OCI-LY1 (cell line): ENCODE measurements around the gene TOGARAM2.

Source experiments
- EZH2 ChIP-seq: fragments of 200-600 bp; sonication (generic), shearing (Covaris generic); IDR thresholded peaks from 2 replicates; pipeline ENCODE4 v1.8.0; 2017; ENCODE audit warnings: borderline replicate concordance, mixed run types, mild to moderate bottlenecking, antibody characterized with exemption, low read length, moderate library complexity, mixed read lengths
- TF ChIP-seq, protein P1 (sequence below): fragments of 200-600 bp; sonication (generic), shearing (Covaris generic); IDR thresholded peaks from 2 replicates; pipeline ENCODE4 v1.5.1; 2017; ENCODE audit warnings: mild to moderate bottlenecking, antibody characterized with exemption, low read length, moderate library complexity, mixed read lengths

DNA sequence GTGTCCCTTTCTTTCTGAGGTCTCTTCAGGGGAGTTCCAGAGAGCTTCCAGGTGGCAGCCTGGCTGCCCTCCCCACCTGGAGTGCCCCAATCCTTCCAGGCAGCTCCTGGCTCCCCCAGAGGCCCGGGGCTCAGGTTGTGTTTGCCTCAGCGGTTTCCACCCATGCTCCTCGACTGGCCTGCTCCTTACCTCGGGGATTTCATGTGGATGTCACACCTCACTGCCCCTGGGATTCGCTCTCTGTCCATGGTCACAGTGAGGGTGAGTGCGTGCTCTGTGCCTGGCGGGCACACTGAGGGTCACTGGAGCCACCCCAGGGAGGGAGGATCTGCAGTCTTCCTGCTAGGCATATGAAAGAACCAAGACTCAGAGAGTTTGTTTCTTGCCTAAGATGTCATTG is 2.1 kb upstream of the TOGARAM2 start:
- TF ChIP-seq, protein P1, sequence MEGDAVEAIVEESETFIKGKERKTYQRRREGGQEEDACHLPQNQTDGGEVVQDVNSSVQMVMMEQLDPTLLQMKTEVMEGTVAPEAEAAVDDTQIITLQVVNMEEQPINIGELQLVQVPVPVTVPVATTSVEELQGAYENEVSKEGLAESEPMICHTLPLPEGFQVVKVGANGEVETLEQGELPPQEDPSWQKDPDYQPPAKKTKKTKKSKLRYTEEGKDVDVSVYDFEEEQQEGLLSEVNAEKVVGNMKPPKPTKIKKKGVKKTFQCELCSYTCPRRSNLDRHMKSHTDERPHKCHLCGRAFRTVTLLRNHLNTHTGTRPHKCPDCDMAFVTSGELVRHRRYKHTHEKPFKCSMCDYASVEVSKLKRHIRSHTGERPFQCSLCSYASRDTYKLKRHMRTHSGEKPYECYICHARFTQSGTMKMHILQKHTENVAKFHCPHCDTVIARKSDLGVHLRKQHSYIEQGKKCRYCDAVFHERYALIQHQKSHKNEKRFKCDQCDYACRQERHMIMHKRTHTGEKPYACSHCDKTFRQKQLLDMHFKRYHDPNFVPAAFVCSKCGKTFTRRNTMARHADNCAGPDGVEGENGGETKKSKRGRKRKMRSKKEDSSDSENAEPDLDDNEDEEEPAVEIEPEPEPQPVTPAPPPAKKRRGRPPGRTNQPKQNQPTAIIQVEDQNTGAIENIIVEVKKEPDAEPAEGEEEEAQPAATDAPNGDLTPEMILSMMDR = no peak
- no peak for TF ChIP-seq EZH2
